HEK293 (cell line): ENCODE data around the gene NABP2.

Experiments used
- BCL11A ChIP-seq: fragments of 450-650 bp; formaldehyde crosslinking; IDR thresholded peaks from 2 replicates; pipeline ENCODE4 v1.5.1; 2016; ENCODE audit warnings: low read depth, missing biosample characterization, missing genetic modification characterization
- CTCF ChIP-seq: fragments of 450-650 bp; formaldehyde crosslinking; IDR thresholded peaks from 2 replicates; pipeline ENCODE4 v1.5.1; 2016; ENCODE audit warnings: missing biosample characterization, missing genetic modification characterization
- YY1 ChIP-seq: fragments of 450-650 bp; formaldehyde crosslinking; IDR thresholded peaks from 2 replicates; pipeline ENCODE4 v1.5.1; 2018; ENCODE audit warnings: missing biosample characterization, missing genetic modification characterization
- ZBTB8A ChIP-seq: fragments of 450-650 bp; formaldehyde crosslinking; IDR thresholded peaks from 2 replicates; pipeline ENCODE4 v1.5.1; 2016; ENCODE audit warnings: missing biosample characterization, missing genetic modification characterization
- ZFHX2 ChIP-seq: fragments of 450-650 bp; formaldehyde crosslinking; conservative IDR thresholded peaks from 2 replicates; pipeline ENCODE4 v1.5.1; 2016; ENCODE audit warnings: missing biosample characterization, missing genetic modification characterization
- ZNF132 ChIP-seq: fragments of 450-650 bp; formaldehyde crosslinking; IDR thresholded peaks from 2 replicates; pipeline ENCODE4 v1.5.1; 2017; ENCODE audit warnings: missing biosample characterization, missing genetic modification characterization, borderline replicate concordance
- ZNF274 ChIP-seq, 2 experiments: fragments of 200-500 bp in 1 of 2; fragments of 450-650 bp in 1 of 2; sonication (Bioruptor generic) in 1 of 2; formaldehyde crosslinking in 1 of 2; IDR thresholded peaks; 2 replicates each; pipeline versions ENCODE4 v1.5.1 to v1.6.1; 2014 to 2016; ENCODE audit warnings: borderline replicate concordance in 1 of 2, inconsistent platforms in 1 of 2, low read length in 1 of 2, missing biosample characterization in 1 of 2, missing genetic modification characterization in 1 of 2
- ZNF449 ChIP-seq: fragments of 450-650 bp; formaldehyde crosslinking; IDR thresholded peaks from 2 replicates; pipeline ENCODE4 v1.5.1; 2017; ENCODE audit warnings: missing biosample characterization, mild to moderate bottlenecking, missing genetic modification characterization, moderate library complexity
- ZNF510 ChIP-seq: fragments of 450-650 bp; formaldehyde crosslinking; IDR thresholded peaks from 2 replicates; pipeline ENCODE4 v1.5.1; 2018; ENCODE audit warnings: mild to moderate bottlenecking, missing genetic modification characterization, missing biosample characterization; ENCODE audit not compliant: insufficient replicate concordance
- ZNF624 ChIP-seq: fragments of 450-650 bp; formaldehyde crosslinking; IDR thresholded peaks from 2 replicates; pipeline ENCODE4 v1.5.1; 2017; ENCODE audit warnings: missing biosample characterization, missing genetic modification characterization
- TF ChIP-seq, protein P1 (sequence below): fragments of 450-650 bp; formaldehyde crosslinking; IDR thresholded peaks from 2 replicates; pipeline ENCODE4 v1.5.1; 2016; ENCODE audit warnings: missing biosample characterization, missing genetic modification characterization

- TF ChIP-seq ZNF449 (tag by site-specific recombination) (no peak), CTCF (tag by site-specific recombination) (no peak), BCL11A (no peak), ZNF132 (tag by site-specific recombination) (no peak), ZBTB8A (no peak), ZNF624 (no peak), ZNF274 (IDR thresholded peaks at IDR 0.05; ENCODE audit: low read length) (no peak), ZNF274 (tag by site-specific recombination; IDR thresholded peaks at IDR 0.05; ENCODE audit: borderline replicate concordance) (no peak), YY1 (tag by site-specific recombination) (no peak), ZFHX2 (no peak), ZNF510 (no peak)
- TF ChIP-seq, protein P1, sequence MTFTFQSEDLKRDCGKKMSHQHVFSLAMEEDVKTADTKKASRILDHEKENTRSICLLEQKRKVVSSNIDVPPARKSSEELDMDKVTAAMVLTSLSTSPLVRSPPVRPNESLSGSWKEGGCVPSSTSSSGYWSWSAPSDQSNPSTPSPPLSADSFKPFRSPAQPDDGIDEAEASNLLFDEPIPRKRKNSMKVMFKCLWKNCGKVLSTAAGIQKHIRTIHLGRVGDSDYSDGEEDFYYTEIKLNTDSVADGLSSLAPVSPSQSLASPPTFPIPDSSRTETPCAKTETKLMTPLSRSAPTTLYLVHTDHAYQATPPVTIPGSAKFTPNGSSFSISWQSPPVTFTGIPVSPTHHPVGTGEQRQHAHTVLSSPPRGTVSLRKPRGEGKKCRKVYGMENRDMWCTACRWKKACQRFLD (tag by site-specific recombination), result no peak
Observed at GRCh38 chr12:56205445-56205844, 18.7 kb upstream of the NABP2 start.
